Caki2 (cell line): ENCODE results near the gene ZNF639. TPM values are rescaled to one million over a fixed set of nuclear protein-coding genes. Genes with fewer than 3 reads are reported as not detected.
"Not testable (repeated sequence)": the region's sequence is repeated elsewhere in the genome, so short reads cannot be mapped to it uniquely, and the experiment has no call there.

Source experiments
- DNase-seq: peaks from one replicate; pipeline ENCODE4 v3.0.0-alpha.2; 2015; ENCODE audit warnings: low read depth
- in situ Hi-C: cut with HindIII; loops from 2 replicates; pipeline ENCODE4 v1.10.0; 2016; ENCODE audit warnings: low sequenced_read_pairs, low pct_unique_long_range_greater_than_20kb, mixed read lengths
- total RNA-seq: library from RNA; depleted of rRNA; stranded (reverse); fragments of >200 nt; shearing (Covaris generic); gene quantifications from 2 replicates; pipeline ENCODE4 v1.2.3, GENCODE V29; 2014; ENCODE audit warnings: low replicate concordance

The ZNF639 gene
- total RNA-seq, 1 experiment from 2014 or later, result 106 TPM

DNA sequence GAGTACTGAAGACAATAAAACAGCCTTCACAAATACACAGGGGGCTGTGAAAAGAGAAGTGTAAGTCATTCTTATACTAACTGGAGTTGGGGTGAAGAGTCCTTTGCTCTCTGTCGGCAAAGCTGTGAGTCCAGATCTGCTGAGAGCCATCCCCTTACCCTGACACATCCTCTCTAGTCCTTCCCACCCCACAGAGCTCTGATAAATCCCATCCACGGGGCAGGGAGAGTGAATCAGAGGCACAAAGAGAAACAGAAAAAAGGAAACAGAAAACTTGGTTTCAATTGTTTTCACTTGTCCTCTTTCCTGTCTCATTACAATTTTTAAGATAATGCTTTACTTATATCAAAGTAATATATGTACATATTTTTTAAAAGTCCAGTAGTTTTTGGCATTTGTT lies 18.2 kb upstream of the ZNF639 start:
- DNase-seq, result no peak
- in situ Hi-C loops, result no loop called here

GRCh38 chr3:179307362-179307761 lies 15.5 kb upstream of the ZNF639 start:
- DNase-seq, in situ Hi-C loops: not testable (repeated sequence)

- DNase-seq, result no peak
- in situ Hi-C loops, result no loop called here
Measured at GRCh38 chr3:179308001-179308400, 14.8 kb upstream of the ZNF639 start.

- DNase-seq, result no peak
- in situ Hi-C loops, result no loop called here
Measured at GRCh38 chr3:179309225-179310078, 13.4 kb upstream of the ZNF639 start.

DNA sequence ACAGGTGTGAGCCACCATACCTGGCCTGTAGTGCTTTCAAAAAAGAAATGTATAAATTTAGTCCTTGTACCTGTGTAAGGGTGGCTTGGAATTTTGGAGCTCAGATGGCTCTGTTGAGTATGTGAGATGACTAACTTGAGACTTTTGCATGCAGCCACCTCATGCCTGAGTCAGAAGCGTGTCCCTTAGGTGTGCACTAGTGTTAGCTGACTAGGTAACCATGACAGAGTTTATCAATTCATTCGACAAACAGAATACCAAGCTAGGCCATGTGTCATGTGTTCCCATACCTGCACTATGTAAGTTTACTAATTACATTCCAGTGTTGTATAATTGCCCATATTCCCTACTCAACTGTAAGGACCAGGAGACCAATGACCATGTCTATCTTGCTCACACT lies 4.0 kb upstream of the ZNF639 start:
- no peak for DNase-seq
- in situ Hi-C loops, result no loop called here

GRCh38 chr3:179321668-179322285 lies 1.1 kb upstream of the ZNF639 start:
- in situ Hi-C loops, result no loop called here
- peak; percentile 31 for DNase-seq

DNA sequence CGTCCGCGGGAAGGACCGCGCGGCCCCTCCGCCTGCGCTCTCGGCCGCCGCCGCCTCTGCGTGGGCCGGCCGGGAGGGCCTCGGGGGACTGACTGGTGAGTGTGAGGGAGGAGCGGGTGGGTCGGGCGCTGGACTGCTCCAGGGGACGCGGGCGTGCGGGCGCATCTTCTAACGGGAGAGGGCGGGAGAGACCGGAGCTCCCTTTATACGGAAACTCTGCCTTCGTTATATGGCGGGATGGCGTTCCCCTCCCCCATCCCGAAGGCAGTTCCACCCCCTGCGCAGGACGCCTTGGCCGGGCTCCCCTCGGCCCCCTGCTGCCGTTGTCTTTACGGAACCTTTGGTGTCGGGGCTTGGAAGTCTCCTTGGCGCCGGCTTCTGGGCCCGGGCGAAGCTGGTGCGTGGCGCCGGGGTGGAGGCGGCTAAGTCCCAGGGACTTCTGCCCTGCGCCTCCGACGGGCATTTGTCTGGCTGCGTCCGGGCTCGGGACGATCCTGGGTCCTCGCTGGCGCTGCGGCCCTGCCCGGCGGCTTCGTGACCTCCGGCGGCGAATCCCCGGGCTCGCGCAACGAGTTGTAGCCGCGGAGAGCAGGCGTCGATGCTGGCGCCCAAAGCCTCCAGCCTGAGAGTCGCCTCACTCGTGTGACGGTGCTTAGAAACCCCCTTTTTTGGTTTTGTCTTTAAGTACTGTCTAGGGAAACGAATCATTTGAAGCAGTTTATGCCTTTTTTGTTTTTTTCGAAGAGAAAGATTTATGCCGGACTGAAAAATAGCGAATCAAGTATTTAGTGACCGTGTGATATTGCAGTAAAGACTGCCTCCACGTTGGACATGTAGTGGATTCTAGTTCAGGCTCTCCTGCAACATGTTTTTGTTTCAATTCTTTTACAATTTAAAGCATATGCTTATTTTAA lies 623 bp downstream of the ZNF639 start:
- DNase-seq, result peak; percentile 78
- in situ Hi-C loops, result no loop called here

- in situ Hi-C loops, result no loop called here
- DNase-seq, result peak; percentile 43
Measured at GRCh38 chr3:179324270-179324754, 1.5 kb downstream of the ZNF639 start.

- no peak for DNase-seq
- in situ Hi-C loops, result no loop called here
Measured at GRCh38 chr3:179330438-179330837, 7.6 kb downstream of the ZNF639 start.

- in situ Hi-C loops, result no loop called here
- no peak for DNase-seq
Measured at GRCh38 chr3:179332240-179332639, 9.4 kb downstream of the ZNF639 start.

DNA sequence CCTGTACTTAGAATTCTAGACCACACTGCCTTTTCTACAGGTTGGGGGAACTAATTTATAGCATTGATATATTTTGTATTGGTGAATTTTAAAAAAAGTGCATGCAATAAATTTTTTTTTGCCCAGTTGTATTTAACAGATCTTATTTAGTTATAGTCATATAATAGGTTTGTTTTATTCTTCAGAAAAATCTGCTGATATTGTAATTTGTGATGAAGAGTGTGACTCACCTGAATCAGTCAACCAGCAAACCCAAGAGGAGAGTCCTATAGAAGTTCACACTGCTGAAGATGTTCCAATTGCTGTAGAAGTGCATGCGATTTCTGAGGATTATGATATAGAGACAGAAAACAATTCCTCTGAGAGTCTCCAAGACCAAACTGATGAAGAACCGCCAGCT lies 10.3 kb downstream of the ZNF639 start:
- no peak for DNase-seq
- in situ Hi-C loops, result no loop called here

DNA sequence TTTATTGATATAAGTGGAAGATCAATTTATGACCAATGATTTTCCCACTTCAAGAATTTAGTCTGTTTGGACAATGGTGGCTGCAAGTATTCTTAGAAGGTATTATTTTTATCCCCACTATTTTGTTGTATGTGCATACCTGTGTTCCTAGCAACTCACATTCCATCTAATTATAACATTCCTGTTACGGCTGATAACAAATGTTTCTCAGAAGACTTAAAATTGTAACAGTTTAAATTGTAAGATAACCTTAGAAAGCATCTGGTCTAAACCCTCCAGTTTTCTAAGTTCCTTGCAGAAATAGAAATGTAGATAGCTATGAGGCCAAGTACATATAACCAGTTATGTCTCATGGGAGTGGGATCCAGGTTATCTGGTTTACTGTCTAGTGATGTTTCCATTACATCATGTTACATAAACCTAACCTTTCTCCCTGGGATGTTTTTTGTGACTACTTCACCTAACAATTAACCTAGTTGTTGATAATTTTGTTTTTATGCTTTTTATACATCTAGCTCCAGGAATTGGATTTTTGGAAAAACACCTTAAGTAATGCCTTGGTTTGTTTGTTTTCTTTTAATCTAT lies 13.6 kb downstream of the ZNF639 start:
- no peak for DNase-seq

DNA sequence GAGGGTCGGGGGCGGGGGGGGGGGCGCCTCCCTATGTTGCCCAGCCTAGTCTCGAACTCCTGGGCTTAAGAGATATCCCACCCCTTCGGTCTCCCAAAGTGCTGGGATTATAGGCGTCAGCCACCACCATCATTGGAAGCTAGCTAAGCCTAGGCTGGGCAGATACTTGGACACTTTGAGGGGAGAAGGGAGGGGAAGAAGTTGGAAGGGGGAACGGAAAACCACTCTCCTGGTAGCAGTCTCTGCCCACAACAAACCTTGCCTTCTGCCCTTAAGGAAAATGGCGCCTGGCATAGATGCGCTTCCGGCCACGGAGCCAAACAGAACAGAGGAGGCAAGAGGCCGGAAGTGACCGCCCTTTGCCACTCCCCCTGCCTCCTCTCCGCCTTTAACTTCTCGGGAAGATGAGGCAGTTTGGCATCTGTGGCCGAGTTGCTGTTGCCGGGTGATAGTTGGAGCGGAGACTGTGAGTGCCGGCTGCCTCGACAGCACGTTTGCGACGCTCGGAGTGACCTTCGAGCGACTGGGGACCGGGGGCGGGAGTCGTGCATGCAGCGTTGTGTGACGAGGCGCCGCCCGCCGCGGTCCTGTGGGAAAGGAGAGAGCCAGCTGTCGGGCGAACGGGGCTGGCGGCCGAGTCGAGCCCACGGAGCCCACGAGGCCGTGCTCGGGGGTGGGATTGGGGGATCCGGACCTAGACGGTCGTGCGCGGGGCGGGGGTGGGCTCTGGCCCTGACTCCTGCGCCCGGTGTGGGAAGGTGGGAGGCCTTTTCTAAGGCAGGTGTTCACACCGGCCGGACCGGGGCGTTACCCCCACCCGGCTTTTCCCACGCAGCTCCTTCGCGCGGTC lies 24.7 kb downstream of the ZNF639 start, which contains the start of gene MFN1:
Gene MFN1 (plus strand): TSS at position 365 of the 850 bp plus-strand sequence. CDS start 1,143 bp downstream, outside the sequence.
- DNase-seq, result peak; percentile 99
- in situ Hi-C loops, result no loop called here

More for the DNA sequence above, 13.6 kb downstream of the ZNF639 start:
- in situ Hi-C loops, result no loop called here

- DNase-seq, result peak; percentile 50
- in situ Hi-C loops, result no loop called here
Measured at GRCh38 chr3:179348325-179349013, 25.6 kb downstream of the ZNF639 start.

- DNase-seq, result no peak
- in situ Hi-C loops, result no loop called here
Measured at GRCh38 chr3:179355996-179356395, 33.2 kb downstream of the ZNF639 start.

- DNase-seq, result no peak
- in situ Hi-C loops, result no loop called here
Measured at GRCh38 chr3:179363332-179363731, 40.5 kb downstream of the ZNF639 start.

GRCh38 chr3:179369621-179370020 lies 46.8 kb downstream of the ZNF639 start:
- DNase-seq, result no peak

More at GRCh38 chr3:179369621-179370020, 46.8 kb downstream of the ZNF639 start:
- in situ Hi-C loops, result no loop called here
